Measurements from ENCODE around the gene CLTA.
"Not testable (repeated sequence)": the region's sequence is repeated elsewhere in the genome, so short reads cannot be mapped to it uniquely, and the experiment has no call there.

DNA sequence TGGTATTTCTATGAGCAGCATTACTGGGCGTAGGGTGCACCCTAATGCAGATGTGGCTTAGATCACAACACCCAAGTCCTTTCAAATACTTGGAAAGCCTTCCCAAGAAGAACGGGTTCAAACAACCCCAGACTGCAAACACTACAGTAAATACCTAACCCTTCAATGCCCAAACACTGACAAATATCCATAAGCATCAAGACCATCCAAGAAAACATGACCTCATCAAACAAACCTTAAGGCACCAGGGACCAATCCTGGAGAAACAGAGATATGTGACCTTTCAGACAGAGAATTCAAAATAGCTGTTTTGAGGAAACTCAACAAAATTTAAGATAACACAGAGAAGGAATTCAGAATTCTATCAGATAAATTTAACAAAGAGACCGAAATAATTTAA, 15.5 kb upstream of the CLTA start:
- not testable (repeated sequence) for TF ChIP-seq EZH2 (IDR thresholded peaks at IDR 0.05; ENCODE audit: low read depth)
- TF ChIP-seq, protein P1, sequence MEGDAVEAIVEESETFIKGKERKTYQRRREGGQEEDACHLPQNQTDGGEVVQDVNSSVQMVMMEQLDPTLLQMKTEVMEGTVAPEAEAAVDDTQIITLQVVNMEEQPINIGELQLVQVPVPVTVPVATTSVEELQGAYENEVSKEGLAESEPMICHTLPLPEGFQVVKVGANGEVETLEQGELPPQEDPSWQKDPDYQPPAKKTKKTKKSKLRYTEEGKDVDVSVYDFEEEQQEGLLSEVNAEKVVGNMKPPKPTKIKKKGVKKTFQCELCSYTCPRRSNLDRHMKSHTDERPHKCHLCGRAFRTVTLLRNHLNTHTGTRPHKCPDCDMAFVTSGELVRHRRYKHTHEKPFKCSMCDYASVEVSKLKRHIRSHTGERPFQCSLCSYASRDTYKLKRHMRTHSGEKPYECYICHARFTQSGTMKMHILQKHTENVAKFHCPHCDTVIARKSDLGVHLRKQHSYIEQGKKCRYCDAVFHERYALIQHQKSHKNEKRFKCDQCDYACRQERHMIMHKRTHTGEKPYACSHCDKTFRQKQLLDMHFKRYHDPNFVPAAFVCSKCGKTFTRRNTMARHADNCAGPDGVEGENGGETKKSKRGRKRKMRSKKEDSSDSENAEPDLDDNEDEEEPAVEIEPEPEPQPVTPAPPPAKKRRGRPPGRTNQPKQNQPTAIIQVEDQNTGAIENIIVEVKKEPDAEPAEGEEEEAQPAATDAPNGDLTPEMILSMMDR (conservative IDR thresholded peaks at IDR 0.05) = not testable (repeated sequence)

All from PC-9 (cell line).